Effector CD4-positive, alpha-beta T cell (primary cell): ENCODE results near the gene ROR2.

Experiments
- DNase-seq: peaks from one replicate; pipeline ENCODE4 v3.0.0-alpha.2; 2020

The ROR2 gene

GRCh38 chr9:91606255-91606995 lies 343.6 kb downstream of the ROR2 start:
- DNase-seq: no peak

GRCh38 chr9:91604451-91605179 lies 345.4 kb downstream of the ROR2 start:
- DNase-seq: no peak

GRCh38 chr9:91603932-91604331 lies 346.1 kb downstream of the ROR2 start:
- DNase-seq: no peak

- DNase-seq: no peak
Measured at GRCh38 chr9:91599564-91599963, 350.5 kb downstream of the ROR2 start.

GRCh38 chr9:91591627-91592026 lies 358.4 kb downstream of the ROR2 start:
- no peak for DNase-seq

- DNase-seq: no peak
Measured at GRCh38 chr9:91589101-91589553, 360.9 kb downstream of the ROR2 start.

GRCh38 chr9:91586282-91586681 lies 363.7 kb downstream of the ROR2 start:
- no peak for DNase-seq

GRCh38 chr9:91583966-91584365 lies 366.1 kb downstream of the ROR2 start:
- DNase-seq: no peak

GRCh38 chr9:91583161-91583875 lies 366.7 kb downstream of the ROR2 start:
- DNase-seq: no peak

- DNase-seq: no peak
Measured at GRCh38 chr9:91582181-91582580, 367.8 kb downstream of the ROR2 start.

- no peak for DNase-seq
Measured at GRCh38 chr9:91580136-91580535, 369.9 kb downstream of the ROR2 start.

GRCh38 chr9:91578911-91579310 lies 371.1 kb downstream of the ROR2 start:
- DNase-seq: no peak

GRCh38 chr9:91577633-91578061 lies 372.4 kb downstream of the ROR2 start:
- no peak for DNase-seq

GRCh38 chr9:91572811-91573210 lies 377.2 kb downstream of the ROR2 start:
- no peak for DNase-seq

- no peak for DNase-seq
Measured at GRCh38 chr9:91572044-91572443, 378.0 kb downstream of the ROR2 start.

GRCh38 chr9:91571036-91571435 lies 379.0 kb downstream of the ROR2 start:
- DNase-seq: no peak

GRCh38 chr9:91567642-91568274 lies 382.3 kb downstream of the ROR2 start:
- DNase-seq: no peak

- DNase-seq: no peak
Measured at GRCh38 chr9:91564081-91564670, 385.9 kb downstream of the ROR2 start.

- DNase-seq: no peak
Measured at GRCh38 chr9:91562416-91562815, 387.6 kb downstream of the ROR2 start.

- no peak for DNase-seq
Measured at GRCh38 chr9:91560301-91560700, 389.7 kb downstream of the ROR2 start.

GRCh38 chr9:91558879-91559278 lies 391.1 kb downstream of the ROR2 start:
- no peak for DNase-seq

- DNase-seq: no peak
Measured at GRCh38 chr9:91558395-91558794, 391.6 kb downstream of the ROR2 start.

- no peak for DNase-seq
Measured at GRCh38 chr9:91557327-91557726, 392.7 kb downstream of the ROR2 start.
